GM18858 (cell line): ENCODE data around the gene GPR6.

Source experiments
- ATAC-seq: cut with Tn5 transposase; IDR thresholded peaks from one replicate; pipeline ENCODE4 v1.9.1; 2021; ENCODE audit not compliant: unreplicated experiment

Gene GPR6

GRCh38 chr6:109978174-109979032 is at the start of gene GPR6:
Gene GPR6, plus strand, starts transcription at chr6:109978311. Its CDS starts 802 bp downstream, at chr6:109979113.
- ATAC-seq, result no peak

- ATAC-seq, result no peak
Observed at GRCh38 chr6:109934293-109934692, 43.8 kb upstream of the GPR6 start.

- ATAC-seq, result no peak
Observed at GRCh38 chr6:109939654-109940053, 38.5 kb upstream of the GPR6 start.

- no peak for ATAC-seq
Observed at GRCh38 chr6:109944448-109944847, 33.7 kb upstream of the GPR6 start.

GRCh38 chr6:109945091-109945490 is 33.0 kb upstream of the GPR6 start:
- ATAC-seq, result no peak

- no peak for ATAC-seq
Observed at GRCh38 chr6:109946979-109947378, 31.1 kb upstream of the GPR6 start.

- no peak for ATAC-seq
Observed at GRCh38 chr6:109949281-109950065, 28.6 kb upstream of the GPR6 start.

GRCh38 chr6:109955491-109955890 is 22.6 kb upstream of the GPR6 start:
- no peak for ATAC-seq

GRCh38 chr6:109958626-109959025 is 19.5 kb upstream of the GPR6 start:
- ATAC-seq, result no peak

- ATAC-seq, result no peak
Observed at GRCh38 chr6:109961611-109962041, 16.5 kb upstream of the GPR6 start.

- ATAC-seq, result no peak
Observed at GRCh38 chr6:109962271-109962670, 15.8 kb upstream of the GPR6 start.

GRCh38 chr6:109963598-109964170 is 14.4 kb upstream of the GPR6 start:
- ATAC-seq, result no peak

GRCh38 chr6:109964949-109965348 is 13.2 kb upstream of the GPR6 start:
- no peak for ATAC-seq

GRCh38 chr6:109966299-109966698 is 11.8 kb upstream of the GPR6 start:
- ATAC-seq, result no peak

GRCh38 chr6:109977791-109978173 is 329 bp upstream of the GPR6 start:
- ATAC-seq, result no peak

- no peak for ATAC-seq
Observed at GRCh38 chr6:109979033-109979921, 1.2 kb downstream of the GPR6 start.

GRCh38 chr6:109984410-109984809 is 6.3 kb downstream of the GPR6 start:
- ATAC-seq, result no peak

- ATAC-seq, result no peak
Observed at GRCh38 chr6:109987196-109987595, 9.1 kb downstream of the GPR6 start.

GRCh38 chr6:109991201-109992101 is 13.3 kb downstream of the GPR6 start:
- no peak for ATAC-seq
